Left forelimb (tissue), 1 donor: Measurements from ENCODE around the gene FIGNL2.
"Not testable (repeated sequence)": the region's sequence is repeated elsewhere in the genome, so short reads cannot be mapped to it uniquely, and the experiment has no call there.

Experiments
- DNase-seq: peaks from one replicate; pipeline ENCODE4 v3.0.0-alpha.2; 2018; ENCODE audit warnings: low spot score

FIGNL2 gene

GRCh38 chr12:51848326-51848727 is at the start of gene FIGNL2:
Gene FIGNL2, minus strand, starts transcription at chr12:51848718. Its CDS starts 26,305 bp downstream, at chr12:51822413.
- no peak for DNase-seq

GRCh38 chr12:51897181-51897580 is 48.7 kb upstream of the FIGNL2 start:
- DNase-seq: no peak

- DNase-seq: no peak
These were observed 47.7 kb upstream of the FIGNL2 start for GRCh38 chr12:51896236-51896635.

GRCh38 chr12:51895378-51896135 is 47.0 kb upstream of the FIGNL2 start:
- no peak for DNase-seq

GRCh38 chr12:51893786-51894185 is 45.3 kb upstream of the FIGNL2 start:
- no peak for DNase-seq

GRCh38 chr12:51891843-51892242 is 43.3 kb upstream of the FIGNL2 start:
- no peak for DNase-seq

GRCh38 chr12:51890511-51891171 is 42.1 kb upstream of the FIGNL2 start:
- no peak for DNase-seq

GRCh38 chr12:51890133-51890464 is 41.6 kb upstream of the FIGNL2 start:
- no peak for DNase-seq

GRCh38 chr12:51889216-51890132 is 41.0 kb upstream of the FIGNL2 start:
- no peak for DNase-seq

GRCh38 chr12:51888316-51889215 is 40.0 kb upstream of the FIGNL2 start:
- DNase-seq: no peak

GRCh38 chr12:51887476-51888315 is 39.2 kb upstream of the FIGNL2 start, which contains the start of gene ANKRD33:
Gene ANKRD33, plus strand, starts transcription at chr12:51888103. Its CDS starts 84 bp downstream, at chr12:51888187.
- DNase-seq: no peak

GRCh38 chr12:51886021-51886710 is 37.6 kb upstream of the FIGNL2 start:
- no peak for DNase-seq

GRCh38 chr12:51885294-51886020 is 36.9 kb upstream of the FIGNL2 start:
- not testable (repeated sequence) for DNase-seq

- no peak for DNase-seq
These were observed 36.2 kb upstream of the FIGNL2 start for GRCh38 chr12:51884676-51885229.

GRCh38 chr12:51883998-51884675 is 35.6 kb upstream of the FIGNL2 start:
- DNase-seq: no peak

GRCh38 chr12:51883295-51883694 is 34.8 kb upstream of the FIGNL2 start:
- no peak for DNase-seq

GRCh38 chr12:51879102-51879501 is 30.6 kb upstream of the FIGNL2 start:
- no peak for DNase-seq

- no peak for DNase-seq
These were observed 26.0 kb upstream of the FIGNL2 start for GRCh38 chr12:51874486-51874885.
